ENCODE measurements around the gene GRIK4. TPM values are rescaled to one million over a fixed set of nuclear protein-coding genes. Genes with fewer than 3 reads are reported as not detected.

Gene GRIK4
- total and polyA plus RNA-seq, 2 experiments from 2014 or later, result 0.28 to 0.45 TPM

- Histone ChIP-seq H3K36me3 (no peaks in the 10 kb centered on the region), H3K4me3 (no peak overlapping the region), H3K9me3 (ENCODE audit: low read depth) (no peaks in the 10 kb centered on the region), H3K27me3 (peaks cover 8% of the 10 kb centered on the region), H3K27ac (no peak overlapping the region), H3K4me1 (ENCODE audit: low read depth) (peaks cover 5% of the 10 kb centered on the region)
- DNase-seq (ENCODE audit: low read depth in 1 of 2, low spot score in 1 of 2), result no peak
- TF ChIP-seq, protein P1, sequence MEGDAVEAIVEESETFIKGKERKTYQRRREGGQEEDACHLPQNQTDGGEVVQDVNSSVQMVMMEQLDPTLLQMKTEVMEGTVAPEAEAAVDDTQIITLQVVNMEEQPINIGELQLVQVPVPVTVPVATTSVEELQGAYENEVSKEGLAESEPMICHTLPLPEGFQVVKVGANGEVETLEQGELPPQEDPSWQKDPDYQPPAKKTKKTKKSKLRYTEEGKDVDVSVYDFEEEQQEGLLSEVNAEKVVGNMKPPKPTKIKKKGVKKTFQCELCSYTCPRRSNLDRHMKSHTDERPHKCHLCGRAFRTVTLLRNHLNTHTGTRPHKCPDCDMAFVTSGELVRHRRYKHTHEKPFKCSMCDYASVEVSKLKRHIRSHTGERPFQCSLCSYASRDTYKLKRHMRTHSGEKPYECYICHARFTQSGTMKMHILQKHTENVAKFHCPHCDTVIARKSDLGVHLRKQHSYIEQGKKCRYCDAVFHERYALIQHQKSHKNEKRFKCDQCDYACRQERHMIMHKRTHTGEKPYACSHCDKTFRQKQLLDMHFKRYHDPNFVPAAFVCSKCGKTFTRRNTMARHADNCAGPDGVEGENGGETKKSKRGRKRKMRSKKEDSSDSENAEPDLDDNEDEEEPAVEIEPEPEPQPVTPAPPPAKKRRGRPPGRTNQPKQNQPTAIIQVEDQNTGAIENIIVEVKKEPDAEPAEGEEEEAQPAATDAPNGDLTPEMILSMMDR (IDR thresholded peaks at IDR 0.05; ENCODE audit: low read depth, low read length), result no peak
Observed at GRCh38 chr11:120832481-120833238, 321.1 kb downstream of the GRIK4 start.

- peaks cover under 1% of the 10 kb centered on the region for H3K27me3 ChIP-seq
- DNase-seq (ENCODE audit: low read depth in 1 of 2, low spot score in 1 of 2), result no peak
Observed at GRCh38 chr11:120834686-120835210, 323.2 kb downstream of the GRIK4 start.

GRCh38 chr11:120835601-120836228 is 324.2 kb downstream of the GRIK4 start:
- Histone ChIP-seq H3K4me3 (no peak overlapping the region), H3K27ac (no peak overlapping the region), H3K4me1 (ENCODE audit: low read depth) (peaks cover 5% of the 10 kb centered on the region), H3K36me3 (no peaks in the 10 kb centered on the region), H3K27me3 (no peaks in the 10 kb centered on the region), H3K9me3 (ENCODE audit: low read depth) (no peaks in the 10 kb centered on the region)
- TF ChIP-seq, protein P1 (IDR thresholded peaks at IDR 0.05; ENCODE audit: low read depth, low read length), result no peak
- no peak for DNase-seq (ENCODE audit: low read depth in 1 of 2, low spot score in 1 of 2)

More at GRCh38 chr11:120834686-120835210, 323.2 kb downstream of the GRIK4 start:
- no peaks in the 10 kb centered on the region for H3K9me3 ChIP-seq (ENCODE audit: low read depth)
- H3K27ac ChIP-seq, result no peak overlapping the region
- TF ChIP-seq, protein P1 (IDR thresholded peaks at IDR 0.05; ENCODE audit: low read depth, low read length), result no peak
- H3K36me3 ChIP-seq, result no peaks in the 10 kb centered on the region
- peaks cover 5% of the 10 kb centered on the region for H3K4me1 ChIP-seq (ENCODE audit: low read depth)
- no peak overlapping the region for H3K4me3 ChIP-seq

DNA sequence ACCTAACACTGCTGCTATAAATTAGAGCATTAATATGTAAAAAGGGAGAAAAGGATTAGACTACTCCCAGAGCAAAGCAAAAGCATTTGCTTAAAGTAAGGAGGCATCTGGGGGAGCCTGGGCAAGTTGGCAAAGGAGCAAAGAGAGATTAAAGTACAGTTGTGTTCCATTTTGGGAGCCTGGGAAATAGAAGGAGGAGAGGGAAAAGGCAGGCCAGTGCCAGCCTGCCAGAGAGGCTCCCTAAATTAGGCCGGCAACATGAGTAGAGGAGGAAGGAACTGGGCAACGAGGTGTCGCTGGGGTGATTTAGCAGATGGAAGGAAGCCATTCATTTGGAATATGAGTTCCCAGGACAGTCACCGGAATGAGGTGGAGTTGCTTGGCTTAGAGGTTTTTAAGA is 326.1 kb downstream of the GRIK4 start:
- DNase-seq (ENCODE audit: low read depth in 1 of 2, low spot score in 1 of 2), result no peak
- TF ChIP-seq, protein P1 (IDR thresholded peaks at IDR 0.05; ENCODE audit: low read depth, low read length), result no peak
- no peaks in the 10 kb centered on the region for H3K27me3 ChIP-seq
- no peaks in the 10 kb centered on the region for H3K9me3 ChIP-seq (ENCODE audit: low read depth)
- H3K4me1 ChIP-seq (ENCODE audit: low read depth), result peaks cover 1% of the 10 kb centered on the region
- no peak overlapping the region for H3K27ac ChIP-seq
- no peak overlapping the region for H3K4me3 ChIP-seq
- H3K36me3 ChIP-seq, result no peaks in the 10 kb centered on the region

DNA sequence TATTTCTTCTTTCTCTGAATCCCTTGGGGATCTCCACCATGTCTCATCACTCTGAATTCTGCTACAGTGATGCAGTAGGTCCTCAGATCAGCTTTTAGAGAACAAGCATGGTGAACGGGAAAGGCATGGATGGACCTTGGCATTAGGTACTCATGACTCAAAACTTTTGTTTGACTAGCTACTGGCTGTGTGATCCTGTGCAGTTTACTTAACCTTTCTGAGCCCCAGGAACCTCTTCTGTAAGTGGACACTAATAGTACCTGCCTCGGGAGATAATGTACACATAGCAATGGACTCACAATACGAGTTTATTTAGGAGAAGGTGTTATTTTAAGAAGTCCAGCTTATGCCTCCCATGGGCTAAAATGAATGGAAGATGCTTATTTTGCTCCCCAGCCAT is 327.7 kb downstream of the GRIK4 start:
- no peaks in the 10 kb centered on the region for H3K27me3 ChIP-seq
- no peaks in the 10 kb centered on the region for H3K9me3 ChIP-seq (ENCODE audit: low read depth)
- no peaks in the 10 kb centered on the region for H3K4me1 ChIP-seq (ENCODE audit: low read depth)
- H3K27ac ChIP-seq, result no peak overlapping the region
- H3K4me3 ChIP-seq, result no peak overlapping the region
- TF ChIP-seq, protein P1 (IDR thresholded peaks at IDR 0.05; ENCODE audit: low read depth, low read length), result no peak
- DNase-seq (ENCODE audit: low read depth in 1 of 2, low spot score in 1 of 2), result no peak
- H3K36me3 ChIP-seq, result no peaks in the 10 kb centered on the region
